Nephron progenitor cell (in vitro differentiated cells): ENCODE results near the gene BGLAP.
"Not testable (repeated sequence)": the region's sequence is repeated elsewhere in the genome, so short reads cannot be mapped to it uniquely, and the experiment has no call there.

Experiments used
- DNase-seq: peaks from one replicate; pipeline ENCODE4 v3.0.0; 2021
- H3K27ac Mint-ChIP-seq: 2 replicates; pipeline ENCODE4 v1.8.0; 2021; ENCODE audit warnings: mild to moderate bottlenecking, moderate library complexity, mixed read lengths
- H3K27me3 Mint-ChIP-seq: 2 replicates; pipeline ENCODE4 v1.8.0; 2021; ENCODE audit warnings: mild to moderate bottlenecking, low read depth, mixed read lengths; ENCODE audit not compliant: poor library complexity
- H3K36me3 Mint-ChIP-seq: 2 replicates; pipeline ENCODE4 v1.8.0; 2021; ENCODE audit warnings: low read depth, mixed read lengths
- H3K4me1 Mint-ChIP-seq: 2 replicates; pipeline ENCODE4 v1.8.0; 2021; ENCODE audit warnings: mixed read lengths
- H3K4me3 Mint-ChIP-seq: 2 replicates; pipeline ENCODE4 v1.8.0; 2021; ENCODE audit warnings: mild to moderate bottlenecking, moderate library complexity, mixed read lengths
- H3K9me3 Mint-ChIP-seq: 2 replicates; pipeline ENCODE4 v1.8.0; 2021; ENCODE audit warnings: mild to moderate bottlenecking, moderate library complexity, mixed read lengths
- TF ChIP-seq, protein P1 (sequence below): fragments of 200-600 bp; sonication (generic); IDR thresholded peaks from 2 replicates; pipeline ENCODE4 v1.5.0; 2021; ENCODE audit warnings: antibody characterized with exemption

Gene BGLAP

DNA sequence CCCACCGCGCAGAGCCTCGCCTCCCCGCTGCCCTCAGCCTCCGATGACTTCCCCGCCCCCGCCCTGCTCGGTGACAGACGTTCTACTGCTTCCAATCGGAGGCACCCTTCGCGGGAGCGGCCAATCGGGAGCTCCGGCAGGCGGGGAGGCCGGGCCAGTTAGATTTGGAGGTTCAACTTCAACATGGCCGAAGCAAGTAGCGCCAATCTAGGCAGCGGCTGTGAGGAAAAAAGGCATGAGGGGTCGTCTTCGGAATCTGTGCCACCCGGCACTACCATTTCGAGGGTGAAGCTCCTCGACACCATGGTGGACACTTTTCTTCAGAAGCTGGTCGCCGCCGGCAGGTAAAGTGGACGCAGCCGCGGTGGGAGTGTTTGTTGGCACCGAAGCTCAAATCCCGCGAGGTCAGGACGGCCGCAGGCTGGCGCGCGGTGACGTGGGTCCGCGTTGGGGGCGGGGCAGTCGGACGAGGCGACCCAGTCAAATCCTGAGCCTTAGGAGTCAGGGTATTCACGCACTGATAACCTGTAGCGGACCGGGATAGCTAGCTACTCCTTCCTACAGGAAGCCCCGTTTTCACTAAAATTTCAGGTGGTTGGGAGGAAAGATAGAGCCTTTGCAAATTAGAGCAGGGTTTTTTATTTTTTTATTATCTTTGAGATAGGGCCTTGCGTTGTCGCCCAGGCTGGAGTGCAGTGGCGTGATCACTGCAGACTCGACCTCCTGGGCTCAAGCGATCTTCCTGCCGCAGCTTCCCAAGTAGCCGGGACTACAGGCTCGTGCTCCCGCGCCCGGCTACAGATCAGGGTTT lies 28.9 kb upstream of the BGLAP start, which contains the start of gene PMF1:
TSS of gene PMF1 (plus strand) at position 175 of the 811 bp plus-strand sequence. CDS start at position 184, 9 bp downstream.
- Mint-ChIP-seq H3K4me1 (peaks cover 20% of the 10 kb centered on the region), H3K4me3 (peak within 1 kb of the TSS; percentile 96), H3K27ac (peak within 1 kb of the TSS; percentile 100), H3K36me3 (peaks cover 24% of the 10 kb centered on the region), H3K9me3 (no peaks in the 10 kb centered on the region), H3K27me3 (no peaks in the 10 kb centered on the region)
- peak; percentile 97 for DNase-seq
- TF ChIP-seq, protein P1, sequence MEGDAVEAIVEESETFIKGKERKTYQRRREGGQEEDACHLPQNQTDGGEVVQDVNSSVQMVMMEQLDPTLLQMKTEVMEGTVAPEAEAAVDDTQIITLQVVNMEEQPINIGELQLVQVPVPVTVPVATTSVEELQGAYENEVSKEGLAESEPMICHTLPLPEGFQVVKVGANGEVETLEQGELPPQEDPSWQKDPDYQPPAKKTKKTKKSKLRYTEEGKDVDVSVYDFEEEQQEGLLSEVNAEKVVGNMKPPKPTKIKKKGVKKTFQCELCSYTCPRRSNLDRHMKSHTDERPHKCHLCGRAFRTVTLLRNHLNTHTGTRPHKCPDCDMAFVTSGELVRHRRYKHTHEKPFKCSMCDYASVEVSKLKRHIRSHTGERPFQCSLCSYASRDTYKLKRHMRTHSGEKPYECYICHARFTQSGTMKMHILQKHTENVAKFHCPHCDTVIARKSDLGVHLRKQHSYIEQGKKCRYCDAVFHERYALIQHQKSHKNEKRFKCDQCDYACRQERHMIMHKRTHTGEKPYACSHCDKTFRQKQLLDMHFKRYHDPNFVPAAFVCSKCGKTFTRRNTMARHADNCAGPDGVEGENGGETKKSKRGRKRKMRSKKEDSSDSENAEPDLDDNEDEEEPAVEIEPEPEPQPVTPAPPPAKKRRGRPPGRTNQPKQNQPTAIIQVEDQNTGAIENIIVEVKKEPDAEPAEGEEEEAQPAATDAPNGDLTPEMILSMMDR, result no peak

DNA sequence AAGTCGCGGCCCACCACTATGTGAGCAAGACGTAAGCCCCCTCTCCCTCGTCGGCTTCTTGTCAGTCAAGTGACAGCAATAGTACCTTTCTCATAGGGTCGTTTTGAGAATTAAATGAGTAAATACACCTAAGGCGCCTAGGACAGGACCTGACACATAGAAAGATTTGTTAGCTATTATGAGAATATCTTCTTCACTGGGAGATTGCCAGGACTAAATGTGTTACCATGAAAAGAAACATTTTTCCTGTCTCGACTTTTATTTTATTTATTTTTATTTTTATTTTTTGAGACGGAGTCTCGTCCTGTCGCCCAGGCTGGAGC lies 28.4 kb upstream of the BGLAP start:
- Mint-ChIP-seq H3K9me3 (no peaks in the 10 kb centered on the region), H3K36me3 (peaks cover 27% of the 10 kb centered on the region), H3K4me3 (peak overlapping the region; percentile 96), H3K4me1 (peaks cover 20% of the 10 kb centered on the region), H3K27ac (peak overlapping the region; percentile 100), H3K27me3 (no peaks in the 10 kb centered on the region)
- no peak for DNase-seq
- TF ChIP-seq, protein P1, result no peak

DNA sequence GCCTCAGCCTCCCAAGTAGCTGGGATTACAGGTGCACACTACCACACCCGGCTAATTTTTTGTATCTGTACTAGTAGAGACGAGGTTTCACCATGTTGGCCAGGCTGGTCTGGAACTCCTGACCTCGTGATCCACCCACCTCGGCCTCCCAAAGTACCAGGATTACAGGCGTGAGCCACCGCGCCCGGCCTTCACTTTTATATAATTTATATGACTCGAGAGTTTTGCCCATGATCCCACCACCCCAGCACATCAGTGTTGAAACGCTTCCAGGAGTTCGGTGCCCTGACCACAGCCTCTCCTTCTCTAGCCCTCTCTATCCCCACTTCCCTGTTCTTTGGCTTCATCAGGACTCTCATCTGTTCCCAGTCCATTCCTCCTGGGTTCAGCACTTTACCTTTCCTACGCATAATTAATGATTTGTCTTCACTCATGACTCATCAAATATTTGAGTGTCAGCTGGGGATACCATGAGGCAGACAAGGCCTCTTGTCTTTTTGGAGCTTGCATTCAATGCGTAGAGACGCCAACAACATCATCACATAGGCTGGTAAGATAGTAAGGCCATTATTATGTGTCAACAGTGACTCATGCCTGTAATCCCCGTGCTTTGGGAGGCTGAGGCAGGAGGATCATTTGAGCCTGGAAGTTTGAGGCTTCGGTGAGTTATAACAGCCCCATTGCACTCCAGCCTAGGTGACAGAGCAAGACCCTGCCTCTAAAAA lies 27.8 kb upstream of the BGLAP start:
- TF ChIP-seq, protein P1, result no peak
- Mint-ChIP-seq H3K4me1 (peaks cover 20% of the 10 kb centered on the region), H3K27ac (peak overlapping the region; percentile 76), H3K27me3 (no peaks in the 10 kb centered on the region), H3K36me3 (peaks cover 29% of the 10 kb centered on the region), H3K9me3 (no peaks in the 10 kb centered on the region), H3K4me3 (peak overlapping the region; percentile 96)
- no peak for DNase-seq

DNA sequence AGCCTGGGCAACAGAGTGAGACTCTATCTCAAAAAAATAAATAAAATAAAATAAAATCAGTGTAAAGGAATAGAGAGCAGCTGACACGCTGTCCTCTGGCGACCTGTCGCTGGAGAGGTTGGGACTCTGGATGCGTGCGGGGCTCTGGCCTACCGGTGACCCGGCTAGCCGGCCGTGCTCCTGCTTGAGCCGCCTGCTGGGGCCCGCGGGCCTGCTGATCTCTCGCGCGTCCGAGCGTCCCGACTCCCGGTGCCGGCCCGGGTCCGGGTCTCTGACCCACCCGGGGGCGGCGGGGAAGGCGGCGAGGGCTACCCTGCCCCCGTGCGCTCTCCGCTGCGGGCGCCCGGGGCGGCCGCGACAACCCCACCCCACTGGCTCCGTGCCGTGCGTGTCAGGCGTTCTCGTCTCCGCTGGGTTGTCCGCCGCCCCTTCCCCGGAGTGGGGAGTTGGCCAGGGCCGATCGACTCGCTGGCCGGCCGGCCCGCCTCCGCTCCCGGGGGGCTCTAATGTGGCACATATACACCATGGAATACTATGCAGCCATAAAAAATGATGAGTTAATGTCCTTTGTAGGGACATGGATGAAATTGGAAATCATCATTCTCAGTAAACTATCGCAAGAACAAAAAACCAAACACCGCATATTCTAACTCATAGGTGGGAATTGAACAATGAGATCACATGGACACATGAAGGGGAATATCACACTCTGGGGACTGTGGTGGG lies 25.5 kb upstream of the BGLAP start:
- H3K27ac Mint-ChIP-seq, H3K27me3 Mint-ChIP-seq, H3K9me3 Mint-ChIP-seq, H3K4me3 Mint-ChIP-seq, DNase-seq: not testable (repeated sequence)
- peaks cover 20% of the 10 kb centered on the region for H3K4me1 Mint-ChIP-seq
- H3K36me3 Mint-ChIP-seq, result peaks cover 46% of the 10 kb centered on the region

DNA sequence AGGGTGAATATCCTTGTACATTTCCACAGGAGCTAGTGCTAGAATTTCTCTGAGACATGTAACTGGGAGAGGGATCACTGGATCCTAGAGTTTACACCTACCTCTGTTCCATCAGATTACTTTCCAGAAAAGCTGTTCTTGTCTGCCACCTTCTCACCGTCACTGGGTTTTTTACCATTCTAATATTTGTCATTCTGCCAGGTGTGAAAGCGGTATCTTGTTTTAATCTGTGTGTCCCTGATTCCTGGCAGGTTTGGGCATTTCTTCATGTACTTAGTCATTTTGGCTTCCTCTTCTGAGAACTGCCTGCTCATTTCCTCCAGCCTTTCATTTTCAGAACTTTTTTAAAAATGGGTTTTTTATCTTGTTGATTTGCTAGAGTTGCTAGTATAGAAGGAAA lies 24.1 kb upstream of the BGLAP start:
- Mint-ChIP-seq H3K9me3 (no peaks in the 10 kb centered on the region), H3K27ac (peak overlapping the region; percentile 45), H3K4me3 (no peak overlapping the region), H3K4me1 (peaks cover 14% of the 10 kb centered on the region), H3K36me3 (peaks cover 59% of the 10 kb centered on the region), H3K27me3 (no peaks in the 10 kb centered on the region)
- DNase-seq, result no peak
- TF ChIP-seq, protein P1, result no peak

DNA sequence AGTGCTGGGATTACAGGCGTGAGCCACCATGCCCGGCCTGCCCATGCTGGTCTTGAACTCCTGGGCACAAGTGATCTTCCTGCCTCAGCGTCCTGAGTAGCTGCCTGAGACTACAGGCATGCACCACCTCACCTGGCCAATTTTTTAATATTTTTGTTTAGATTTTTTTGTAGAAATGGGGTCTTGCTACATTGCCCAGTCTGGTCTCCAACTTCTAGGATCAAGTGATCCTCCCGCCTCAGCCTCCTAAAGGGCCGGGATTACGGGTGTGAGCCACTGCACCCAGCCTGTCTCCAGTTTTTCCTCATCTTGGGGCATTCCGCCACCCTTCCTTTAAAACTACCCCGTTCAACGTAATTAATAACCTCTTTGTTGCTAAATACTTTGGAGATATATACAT lies 21.8 kb upstream of the BGLAP start:
- Mint-ChIP-seq H3K4me1 (peaks cover 2% of the 10 kb centered on the region), H3K36me3 (peaks cover 58% of the 10 kb centered on the region), H3K27me3 (no peaks in the 10 kb centered on the region), H3K4me3 (no peak overlapping the region), H3K27ac (no peak overlapping the region), H3K9me3 (no peaks in the 10 kb centered on the region)
- DNase-seq, result no peak
- TF ChIP-seq, protein P1, result no peak
